ENCODE results near the gene C21orf91.
"Not testable (repeated sequence)": the region's sequence is repeated elsewhere in the genome, so short reads cannot be mapped to it uniquely, and the experiment has no call there.

C21orf91 gene

DNA sequence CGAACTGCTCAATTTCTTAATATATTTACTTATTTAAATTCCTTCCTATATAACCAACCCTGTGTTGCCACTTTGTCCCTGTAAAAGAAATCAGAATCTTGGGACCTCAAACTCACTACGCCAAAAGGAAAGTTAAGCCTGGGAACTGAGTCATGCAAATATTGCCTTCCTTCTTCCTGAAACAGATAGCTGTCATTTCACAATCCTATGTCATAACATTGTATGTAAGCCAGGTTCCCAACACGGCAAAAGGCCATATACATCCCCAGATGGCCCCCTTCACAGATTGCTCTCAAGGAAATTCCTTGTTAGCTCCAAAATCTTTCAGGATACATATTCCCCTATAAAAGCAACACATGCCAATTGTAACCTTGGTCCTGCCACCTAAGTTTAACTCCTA lies 39.7 kb downstream of the C21orf91 start:
- DNase-seq (ENCODE audit: low read depth in 2 of 3, low spot score in 2 of 3), result no peak

GRCh38 chr21:17777072-17777765 lies 41.9 kb downstream of the C21orf91 start:
- no peak for DNase-seq (ENCODE audit: low read depth in 2 of 3, low spot score in 2 of 3)

- no peak for DNase-seq (ENCODE audit: low read depth in 2 of 3, low spot score in 2 of 3)
These were observed 43.6 kb downstream of the C21orf91 start for GRCh38 chr21:17775431-17776126.

- DNase-seq (ENCODE audit: low read depth in 2 of 3, low spot score in 2 of 3), result not testable (repeated sequence)
These were observed 44.1 kb downstream of the C21orf91 start for GRCh38 chr21:17775021-17775420.

- no peak for DNase-seq (ENCODE audit: low read depth in 2 of 3, low spot score in 2 of 3)
These were observed 49.7 kb downstream of the C21orf91 start for GRCh38 chr21:17769447-17769845.

GRCh38 chr21:17768840-17769446 lies 50.2 kb downstream of the C21orf91 start:
- DNase-seq (ENCODE audit: low read depth in 2 of 3, low spot score in 2 of 3), result no peak

GRCh38 chr21:17765207-17765606 lies 53.9 kb downstream of the C21orf91 start:
- no peak for DNase-seq (ENCODE audit: low read depth in 2 of 3, low spot score in 2 of 3)

DNA sequence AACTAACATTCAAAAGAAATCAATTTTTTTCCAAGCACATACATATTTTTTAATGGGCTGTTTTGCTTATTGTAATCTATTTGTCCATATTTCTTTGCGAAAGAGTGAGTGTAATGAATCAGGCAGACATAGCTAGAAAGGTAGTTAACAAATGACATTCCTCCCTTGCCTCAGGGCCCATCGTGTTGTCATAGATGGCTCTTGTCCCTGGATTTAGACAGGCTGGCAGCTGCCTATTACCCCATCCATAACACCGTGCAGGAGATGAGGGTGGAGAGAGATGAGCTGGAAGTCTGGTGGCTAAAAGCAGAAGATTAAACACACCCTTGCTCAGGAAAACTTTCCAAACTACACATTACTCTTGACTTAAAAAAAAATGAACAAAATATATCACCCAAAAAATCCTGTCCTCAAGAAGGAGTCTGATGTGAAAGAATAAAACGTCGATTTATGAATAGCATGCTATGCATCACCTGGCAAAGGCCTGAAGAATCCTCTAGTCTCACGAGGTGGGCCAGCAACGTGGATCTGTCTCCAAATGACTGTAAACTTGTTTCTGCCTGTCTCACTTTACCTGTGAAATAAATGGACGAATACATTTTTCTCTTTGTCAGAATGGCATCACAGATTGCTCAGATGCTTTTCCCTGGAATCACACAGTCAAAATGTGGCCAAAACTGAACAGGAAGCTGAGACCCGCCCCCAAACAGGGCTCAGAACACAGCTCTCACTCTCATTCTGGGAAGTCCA lies 55.7 kb downstream of the C21orf91 start:
- no peak for DNase-seq (ENCODE audit: low read depth in 2 of 3, low spot score in 2 of 3)

- DNase-seq (ENCODE audit: low read depth in 2 of 3, low spot score in 2 of 3), result no peak
These were observed 59.5 kb downstream of the C21orf91 start for GRCh38 chr21:17759511-17760178.

- DNase-seq (ENCODE audit: low read depth in 2 of 3, low spot score in 2 of 3), result no peak
These were observed 60.5 kb downstream of the C21orf91 start for GRCh38 chr21:17758683-17759082.

DNA sequence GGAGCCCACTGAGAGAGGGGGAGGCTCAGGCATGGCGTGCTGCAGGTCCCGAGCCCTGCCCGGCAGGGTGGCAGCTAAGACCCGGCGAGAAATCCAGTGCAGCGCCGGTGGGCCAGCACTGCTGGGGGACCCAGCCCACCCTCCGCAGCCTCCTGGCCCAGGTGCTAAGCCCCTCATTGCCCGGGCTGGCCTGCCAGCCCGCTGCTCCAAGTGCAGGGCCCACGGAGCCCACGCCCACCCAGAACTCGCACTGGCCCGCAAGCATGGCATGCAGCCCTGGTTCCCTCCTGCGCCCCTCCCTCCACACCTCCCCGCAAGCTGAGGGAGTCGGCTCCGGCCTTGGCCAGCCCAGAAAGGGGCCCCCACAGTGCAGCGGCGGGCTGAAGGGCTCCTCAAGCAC lies 61.5 kb downstream of the C21orf91 start:
- no peak for DNase-seq (ENCODE audit: low read depth in 2 of 3, low spot score in 2 of 3)

GRCh38 chr21:17753736-17754135 lies 65.4 kb downstream of the C21orf91 start:
- DNase-seq (ENCODE audit: low read depth in 2 of 3, low spot score in 2 of 3), result no peak

GRCh38 chr21:17752171-17752570 lies 67.0 kb downstream of the C21orf91 start:
- no peak for DNase-seq (ENCODE audit: low read depth in 2 of 3, low spot score in 2 of 3)

GRCh38 chr21:17746920-17747319 lies 72.2 kb downstream of the C21orf91 start:
- DNase-seq (ENCODE audit: low read depth in 2 of 3, low spot score in 2 of 3), result no peak

DNA sequence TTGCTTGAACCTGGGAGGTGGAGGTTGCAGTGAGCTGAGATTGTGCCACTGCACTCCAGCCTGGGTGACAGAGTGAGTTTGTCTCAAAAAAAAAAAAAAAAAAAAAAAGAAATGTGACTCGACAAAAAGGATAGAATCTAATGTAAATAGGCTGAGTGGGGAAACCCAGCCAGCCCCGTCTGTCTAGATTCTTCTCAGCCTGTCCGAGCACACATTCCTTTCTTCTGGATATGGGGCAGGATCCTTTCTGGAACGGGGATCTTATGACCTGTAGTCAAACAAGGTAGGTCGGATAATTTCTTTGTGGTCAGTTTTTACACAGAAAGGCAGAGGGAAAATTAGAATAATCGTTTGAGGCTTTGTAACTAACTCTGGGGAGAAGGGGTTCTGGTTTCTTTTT lies 74.1 kb downstream of the C21orf91 start:
- no peak for DNase-seq (ENCODE audit: low read depth in 2 of 3, low spot score in 2 of 3)

DNA sequence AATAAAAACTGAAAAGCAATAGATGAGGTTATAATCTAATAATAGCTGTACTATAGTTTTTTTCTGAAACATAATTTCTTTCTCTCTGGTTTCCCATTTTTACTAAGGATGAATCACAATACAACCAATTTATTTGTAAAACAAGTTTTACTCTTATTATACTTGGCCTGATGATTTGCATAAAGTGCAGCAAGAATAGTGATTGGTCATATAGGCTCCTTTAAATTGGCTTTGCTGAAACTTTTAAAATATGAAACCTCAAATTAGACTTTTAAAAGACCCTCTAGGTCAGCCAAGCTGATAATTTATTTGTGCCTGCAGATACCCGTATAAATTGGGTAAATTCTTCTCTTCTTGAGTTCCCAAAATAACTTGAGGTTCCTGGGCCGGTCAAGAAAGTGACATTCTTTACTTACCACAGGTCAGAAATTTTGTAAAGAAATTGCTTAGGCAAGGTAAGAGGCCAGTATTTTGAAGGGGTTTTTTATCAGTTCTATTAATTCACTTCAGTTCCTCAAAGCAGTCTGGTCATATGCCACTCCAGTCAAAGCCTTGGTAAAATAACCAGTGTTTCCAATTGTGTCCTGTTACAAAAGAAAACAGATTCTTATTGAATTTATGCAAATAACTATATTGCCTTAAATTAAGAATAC lies 76.1 kb downstream of the C21orf91 start:
- no peak for DNase-seq (ENCODE audit: low read depth in 2 of 3, low spot score in 2 of 3)

DNA sequence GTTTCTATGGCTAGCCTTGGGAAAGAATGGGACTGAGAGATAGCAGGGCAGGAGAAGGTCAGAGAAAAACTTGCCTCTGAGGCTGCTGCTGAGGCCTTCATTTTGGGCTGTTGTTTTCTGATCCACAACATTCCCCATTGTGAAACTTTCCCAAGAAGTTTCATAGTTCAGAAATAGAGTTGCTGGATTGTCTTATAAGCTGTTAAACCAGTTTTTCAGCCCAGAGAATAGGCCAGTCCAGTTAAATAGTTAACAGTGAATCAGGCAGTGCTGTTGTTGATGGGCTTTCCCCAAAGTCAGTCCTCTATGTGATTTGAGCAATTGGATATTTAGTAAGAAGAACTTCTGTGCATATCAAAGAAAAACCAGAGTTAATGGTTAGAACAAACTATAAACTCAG lies 77.0 kb downstream of the C21orf91 start:
- DNase-seq (ENCODE audit: low read depth in 2 of 3, low spot score in 2 of 3), result no peak

Measured in activated CD8-positive, alpha-beta memory T cell treated with anti-CD3 and anti-CD28 coated beads for 48 hours (primary cell).